ENCODE data around the gene PROM1. TPM values are rescaled to one million over a fixed set of nuclear protein-coding genes. Genes with fewer than 3 reads are reported as not detected.

PROM1 gene
- polyA plus RNA-seq, 3 donors: not detected

- H3K9ac ChIP-seq (ENCODE audit: insufficient read depth, low read length, poor library complexity, severe bottlenecking): no peak overlapping the region
Observed at GRCh38 chr4:15964159-15964558, 119.7 kb downstream of the PROM1 start.

GRCh38 chr4:15963576-15963975, 120.2 kb downstream of the PROM1 start:
- H3K27me3 ChIP-seq (ENCODE audit: control insufficient read depth in 2 of 2, insufficient read depth in 2 of 2, low read length in 2 of 2): no peaks in the 10 kb centered on the region
- DNase-seq: peak in 2 of 3 donors; percentile 18 to 23
- H3K27me3 Mint-ChIP-seq (ENCODE audit: low read depth in 3 of 3): no peaks in the 10 kb centered on the region
- no peak overlapping the region for H3K9ac ChIP-seq (ENCODE audit: insufficient read depth, low read length, poor library complexity, severe bottlenecking)
- H2AFZ ChIP-seq (ENCODE audit: insufficient read depth, low read depth, low read length, poor library complexity, severe bottlenecking): peak overlapping the region; percentile 29
- H3K27ac ChIP-seq (ENCODE audit: low read depth in 1 of 2, low read length in 2 of 2): no peak overlapping the region
- H3K9me3 Mint-ChIP-seq: peaks cover 0 to 4% (median 0%) of the 10 kb centered on the region in 7 donors
- no peaks in the 10 kb centered on the region for H3K36me3 Mint-ChIP-seq
- WGBS (ENCODE audit: insufficient coverage): no CpG with 5 or more reads among the region's 4 CpGs
- no peak overlapping the region for H3K4me3 ChIP-seq (replicated peaks in 1 of 3; ENCODE audit: low read depth in 2 of 3, low read length in 3 of 3)
- TF ChIP-seq CTCF (IDR thresholded peaks at IDR 0.05): no peak
- H3K36me3 ChIP-seq (replicated peaks in 1 of 2; ENCODE audit: control insufficient read depth in 1 of 2, insufficient read depth in 2 of 2, low read length in 2 of 2): no peaks in the 10 kb centered on the region
- no peaks in the 10 kb centered on the region for H3K79me2 ChIP-seq (ENCODE audit: insufficient read depth, low read length)
- H4K20me1 ChIP-seq (ENCODE audit: insufficient read depth, low read length): no peaks in the 10 kb centered on the region
- H3K4me3 Mint-ChIP-seq: no peak overlapping the region
- H3K4me1 Mint-ChIP-seq: peaks cover 27% of the 10 kb centered on the region
- peak overlapping the region in 1 of 7 donors; percentile 76 for H3K27ac Mint-ChIP-seq
- intact Hi-C loops (cut with micrococcal nuclease): no loop called here
- H3K4me2 ChIP-seq (replicated peaks; ENCODE audit: extremely low read depth, low read length, poor library complexity, severe bottlenecking): no peak overlapping the region
- no peaks in the 10 kb centered on the region for H3K9me3 ChIP-seq (replicated peaks in 1 of 2; ENCODE audit: control insufficient read depth in 1 of 2, insufficient read depth in 1 of 2, low read length in 2 of 2)
- peaks cover 17 to 21% of the 10 kb centered on the region in 2 donors for H3K4me1 ChIP-seq (ENCODE audit: control insufficient read depth in 1 of 2, insufficient read depth in 2 of 2, low read length in 2 of 2)

More at GRCh38 chr4:15964159-15964558, 119.7 kb downstream of the PROM1 start:
- H3K4me3 Mint-ChIP-seq: no peak overlapping the region
- H2AFZ ChIP-seq (ENCODE audit: insufficient read depth, low read depth, low read length, poor library complexity, severe bottlenecking): no peak overlapping the region
- WGBS (ENCODE audit: insufficient coverage): 73% methylated on average over 4 of the region's 5 CpGs
- H3K36me3 Mint-ChIP-seq: no peaks in the 10 kb centered on the region
- no peaks in the 10 kb centered on the region for H4K20me1 ChIP-seq (ENCODE audit: insufficient read depth, low read length)
- DNase-seq: no peak
- no peaks in the 10 kb centered on the region for H3K27me3 Mint-ChIP-seq (ENCODE audit: low read depth in 3 of 3)
- TF ChIP-seq CTCF (IDR thresholded peaks at IDR 0.05): no peak
- peaks cover 27% of the 10 kb centered on the region for H3K4me1 Mint-ChIP-seq
- H3K4me2 ChIP-seq (replicated peaks; ENCODE audit: extremely low read depth, low read length, poor library complexity, severe bottlenecking): no peak overlapping the region
- intact Hi-C loops (cut with micrococcal nuclease): no loop called here
- H3K9me3 ChIP-seq (replicated peaks in 1 of 2; ENCODE audit: control insufficient read depth in 1 of 2, insufficient read depth in 1 of 2, low read length in 2 of 2): no peaks in the 10 kb centered on the region
- no peaks in the 10 kb centered on the region for H3K79me2 ChIP-seq (ENCODE audit: insufficient read depth, low read length)
- no peaks in the 10 kb centered on the region for H3K27me3 ChIP-seq (ENCODE audit: control insufficient read depth in 2 of 2, insufficient read depth in 2 of 2, low read length in 2 of 2)
- no peak overlapping the region for H3K27ac ChIP-seq (ENCODE audit: low read depth in 1 of 2, low read length in 2 of 2)
- no peak overlapping the region for H3K4me3 ChIP-seq (replicated peaks in 1 of 3; ENCODE audit: low read depth in 2 of 3, low read length in 3 of 3)
- no peaks in the 10 kb centered on the region for H3K36me3 ChIP-seq (replicated peaks in 1 of 2; ENCODE audit: control insufficient read depth in 1 of 2, insufficient read depth in 2 of 2, low read length in 2 of 2)
- H3K4me1 ChIP-seq (ENCODE audit: control insufficient read depth in 1 of 2, insufficient read depth in 2 of 2, low read length in 2 of 2): peaks cover 17 to 21% of the 10 kb centered on the region in 2 donors
- peak overlapping the region in 1 of 7 donors; percentile 50 for H3K27ac Mint-ChIP-seq
- peaks cover 0 to 4% (median 0%) of the 10 kb centered on the region in 7 donors for H3K9me3 Mint-ChIP-seq

All from CD14-positive monocyte (primary cell).